PC-3 (cell line): Measurements from ENCODE around the gene UBE2E1.

Experiments
- CTCF ChIP-seq: fragments of 300-600 bp; sonication (generic); conservative IDR thresholded peaks from 2 replicates; pipeline ENCODE4 v1.5.1; 2017; ENCODE audit warnings: antibody characterized with exemption, low read depth, mild to moderate bottlenecking, low read length
- EZH2 ChIP-seq: fragments of 300-600 bp; sonication (generic); IDR thresholded peaks from one replicate; pipeline ENCODE4 v1.6.1; 2017; ENCODE audit warnings: antibody characterized with exemption, mild to moderate bottlenecking, low read length; ENCODE audit not compliant: unreplicated experiment
- EZH2phosphoT487 ChIP-seq: fragments of 300-600 bp; sonication (generic); IDR thresholded peaks from 2 replicates; pipeline ENCODE4 v1.6.1; 2018; ENCODE audit warnings: mild to moderate bottlenecking, antibody characterized with exemption, low read length, borderline replicate concordance

DNA sequence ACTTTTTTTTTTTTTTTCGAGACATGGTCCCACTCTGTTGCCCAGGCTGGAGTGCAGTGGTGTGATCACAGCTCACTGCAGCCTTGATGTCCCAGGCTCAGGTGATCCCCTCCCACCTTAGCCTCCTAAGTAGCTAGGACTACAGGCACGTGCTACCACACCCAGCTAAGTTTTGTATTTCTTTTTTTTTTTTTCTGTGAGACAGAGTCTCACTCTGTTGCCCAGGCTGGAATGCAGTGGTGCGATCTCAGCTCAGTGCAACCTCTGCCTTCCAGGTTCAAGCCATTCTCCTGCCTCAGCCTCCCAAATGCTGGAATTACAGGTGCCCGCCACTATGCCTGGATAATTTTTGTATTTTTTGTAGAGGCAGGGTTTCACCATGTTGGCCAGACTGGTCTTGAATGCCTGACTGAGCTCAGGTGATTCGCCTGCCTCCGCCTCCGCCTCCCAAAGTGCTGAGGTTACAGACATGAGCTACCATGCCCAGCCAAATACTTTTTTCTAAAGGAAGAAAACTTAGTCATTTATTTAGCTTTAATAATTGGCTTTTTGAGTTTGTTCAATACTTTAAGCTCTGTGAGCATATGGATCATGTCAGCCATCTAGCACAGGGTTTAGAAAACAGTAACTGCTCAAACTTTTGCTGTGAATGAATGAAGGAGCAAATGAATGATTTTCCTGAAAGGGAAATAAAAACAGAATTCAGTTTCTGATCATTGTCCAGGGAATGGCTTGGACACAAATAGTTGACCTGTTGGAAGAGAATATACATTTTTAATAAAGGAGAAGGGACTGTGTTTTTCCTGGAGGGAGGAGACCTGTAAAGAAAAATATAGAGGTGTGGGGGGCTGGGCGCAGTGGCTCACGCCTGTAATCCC, 26.0 kb downstream of the UBE2E1 start:
- no peak for TF ChIP-seq CTCF
- TF ChIP-seq EZH2, result no peak
- no peak for TF ChIP-seq EZH2phosphoT487
